ENCODE data around the gene CHAD. TPM values are rescaled to one million over a fixed set of nuclear protein-coding genes. Genes with fewer than 3 reads are reported as not detected.

CHAD gene
- polyA plus RNA-seq, 1 donor from 2014 or later, result not detected

DNA sequence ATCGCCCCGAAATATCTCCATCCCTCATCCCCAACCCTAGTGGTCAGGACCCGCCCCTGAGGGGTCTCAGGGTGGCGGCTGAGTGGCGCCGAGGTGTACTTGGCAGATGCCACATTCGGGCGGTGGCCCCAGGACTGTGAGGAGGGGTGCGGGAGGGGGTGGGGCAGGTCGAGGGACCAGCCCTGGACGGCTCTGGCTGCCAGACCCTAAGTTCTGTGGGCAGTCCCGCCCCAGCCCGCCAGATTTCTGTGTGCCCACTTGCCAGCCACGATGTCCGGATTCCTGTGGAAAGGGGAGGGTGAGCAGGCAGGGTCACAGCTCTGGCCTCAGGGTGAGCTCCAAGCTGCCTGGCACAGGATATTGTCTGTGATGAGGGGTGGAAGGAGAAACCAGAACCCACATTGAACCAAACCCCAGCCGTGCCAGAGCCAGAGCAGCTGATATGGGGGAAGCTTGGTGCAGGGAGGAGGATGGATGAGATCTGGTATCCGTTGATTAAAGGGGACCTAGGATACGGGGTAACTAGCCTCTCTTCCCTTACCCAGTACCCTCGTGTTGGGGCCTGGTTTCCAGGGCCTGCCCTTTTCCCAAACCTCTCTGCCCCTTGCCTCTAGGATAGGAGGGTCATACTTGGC is 1.1 kb upstream of the CHAD start:
- H3K4me2 ChIP-seq (ENCODE audit: low read length), result no peak overlapping the region

DNA sequence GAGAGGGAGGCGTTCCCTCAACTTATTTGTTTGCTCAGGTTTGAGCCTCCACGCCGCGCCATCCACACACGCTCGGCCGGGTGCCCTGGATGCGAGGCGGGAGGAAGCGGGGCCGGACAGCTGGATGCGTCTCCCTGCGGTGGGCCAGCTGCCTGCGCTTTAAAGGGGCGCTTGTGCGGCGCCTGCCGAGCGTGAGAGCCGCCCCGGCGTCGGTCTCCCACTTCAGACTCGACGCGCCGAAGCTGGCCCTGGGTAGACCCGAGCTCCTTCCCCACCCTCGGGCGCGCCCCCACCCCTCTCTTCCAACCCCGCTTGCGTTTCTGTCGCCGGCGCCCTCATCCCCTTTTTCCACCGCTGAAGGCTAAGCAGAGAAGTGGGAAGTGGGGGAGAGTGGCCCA is 527 bp upstream of the CHAD start:
- peaks cover 27% of the 10 kb centered on the region for H3K27me3 ChIP-seq (ENCODE audit: insufficient read depth, low read depth, low read length)

More for the DNA sequence above, 1.1 kb upstream of the CHAD start:
- Histone ChIP-seq H3K79me2 (replicated peaks; ENCODE audit: insufficient read depth, low read length) (no peaks in the 10 kb centered on the region), H3K9ac (ENCODE audit: low read length) (no peak overlapping the region), H3K9me3 (ENCODE audit: low read length) (no peaks in the 10 kb centered on the region), H3K27ac (ENCODE audit: low read length) (no peak overlapping the region), H3K27me3 (ENCODE audit: insufficient read depth, low read depth, low read length) (peaks cover 27% of the 10 kb centered on the region), H3K36me3 (ENCODE audit: insufficient read depth, low read length) (no peaks in the 10 kb centered on the region), H3K4me3 (ENCODE audit: low read length) (no peak overlapping the region), H3F3A (ENCODE audit: insufficient read depth, low read length, poor library complexity, severe bottlenecking) (no peaks in the 10 kb centered on the region), H2AFZ (ENCODE audit: low read depth, low read length) (no peak overlapping the region), H3K9me2 (ENCODE audit: insufficient read depth, low read length) (no peaks in the 10 kb centered on the region), H4K20me1 (ENCODE audit: insufficient read depth) (no peaks in the 10 kb centered on the region)
- no peak for TF ChIP-seq RAD21 (conservative IDR thresholded peaks at IDR 0.05)
- TF ChIP-seq TAF1 (IDR thresholded peaks at IDR 0.05; ENCODE audit: low read depth), result no peak
- no peak for TF ChIP-seq SMC3 (conservative IDR thresholded peaks at IDR 0.05; ENCODE audit: poor library complexity)
- TF ChIP-seq EP300 (conservative IDR thresholded peaks at IDR 0.05; ENCODE audit: poor library complexity, severe bottlenecking), result no peak
- TF ChIP-seq POLR2AphosphoS5 (IDR thresholded peaks at IDR 0.05), result no peak
- no peak for TF ChIP-seq MXI1 (conservative IDR thresholded peaks at IDR 0.05; ENCODE audit: poor library complexity, severe bottlenecking)
- TF ChIP-seq, protein P1, sequence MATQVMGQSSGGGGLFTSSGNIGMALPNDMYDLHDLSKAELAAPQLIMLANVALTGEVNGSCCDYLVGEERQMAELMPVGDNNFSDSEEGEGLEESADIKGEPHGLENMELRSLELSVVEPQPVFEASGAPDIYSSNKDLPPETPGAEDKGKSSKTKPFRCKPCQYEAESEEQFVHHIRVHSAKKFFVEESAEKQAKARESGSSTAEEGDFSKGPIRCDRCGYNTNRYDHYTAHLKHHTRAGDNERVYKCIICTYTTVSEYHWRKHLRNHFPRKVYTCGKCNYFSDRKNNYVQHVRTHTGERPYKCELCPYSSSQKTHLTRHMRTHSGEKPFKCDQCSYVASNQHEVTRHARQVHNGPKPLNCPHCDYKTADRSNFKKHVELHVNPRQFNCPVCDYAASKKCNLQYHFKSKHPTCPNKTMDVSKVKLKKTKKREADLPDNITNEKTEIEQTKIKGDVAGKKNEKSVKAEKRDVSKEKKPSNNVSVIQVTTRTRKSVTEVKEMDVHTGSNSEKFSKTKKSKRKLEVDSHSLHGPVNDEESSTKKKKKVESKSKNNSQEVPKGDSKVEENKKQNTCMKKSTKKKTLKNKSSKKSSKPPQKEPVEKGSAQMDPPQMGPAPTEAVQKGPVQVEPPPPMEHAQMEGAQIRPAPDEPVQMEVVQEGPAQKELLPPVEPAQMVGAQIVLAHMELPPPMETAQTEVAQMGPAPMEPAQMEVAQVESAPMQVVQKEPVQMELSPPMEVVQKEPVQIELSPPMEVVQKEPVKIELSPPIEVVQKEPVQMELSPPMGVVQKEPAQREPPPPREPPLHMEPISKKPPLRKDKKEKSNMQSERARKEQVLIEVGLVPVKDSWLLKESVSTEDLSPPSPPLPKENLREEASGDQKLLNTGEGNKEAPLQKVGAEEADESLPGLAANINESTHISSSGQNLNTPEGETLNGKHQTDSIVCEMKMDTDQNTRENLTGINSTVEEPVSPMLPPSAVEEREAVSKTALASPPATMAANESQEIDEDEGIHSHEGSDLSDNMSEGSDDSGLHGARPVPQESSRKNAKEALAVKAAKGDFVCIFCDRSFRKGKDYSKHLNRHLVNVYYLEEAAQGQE (IDR thresholded peaks at IDR 0.05; ENCODE audit: borderline replicate concordance), result no peak
- no peak for TF ChIP-seq EZH2 (IDR thresholded peaks at IDR 0.05; ENCODE audit: borderline replicate concordance, insufficient read depth, low read length, poor library complexity, severe bottlenecking)

More for the DNA sequence above, 527 bp upstream of the CHAD start:
- H2AFZ ChIP-seq (ENCODE audit: low read depth, low read length), result no peak overlapping the region
- H3K4me3 ChIP-seq (ENCODE audit: low read length), result peak overlapping the region; percentile 28
- H3K9me3 ChIP-seq (ENCODE audit: low read length), result no peaks in the 10 kb centered on the region
- no peaks in the 10 kb centered on the region for H3K9me2 ChIP-seq (ENCODE audit: insufficient read depth, low read length)
- no peaks in the 10 kb centered on the region for H4K20me1 ChIP-seq (ENCODE audit: insufficient read depth)
- no peak overlapping the region for H3K9ac ChIP-seq (ENCODE audit: low read length)
- H3K36me3 ChIP-seq (ENCODE audit: insufficient read depth, low read length), result no peaks in the 10 kb centered on the region
- H3K79me2 ChIP-seq (replicated peaks; ENCODE audit: insufficient read depth, low read length), result no peaks in the 10 kb centered on the region
- no peak overlapping the region for H3K27ac ChIP-seq (ENCODE audit: low read length)
- TF ChIP-seq POLR2AphosphoS5 (IDR thresholded peaks at IDR 0.05) (no peak), EP300 (conservative IDR thresholded peaks at IDR 0.05; ENCODE audit: poor library complexity, severe bottlenecking) (no peak), TAF1 (IDR thresholded peaks at IDR 0.05; ENCODE audit: low read depth) (no peak)
- TF ChIP-seq, protein P2, sequence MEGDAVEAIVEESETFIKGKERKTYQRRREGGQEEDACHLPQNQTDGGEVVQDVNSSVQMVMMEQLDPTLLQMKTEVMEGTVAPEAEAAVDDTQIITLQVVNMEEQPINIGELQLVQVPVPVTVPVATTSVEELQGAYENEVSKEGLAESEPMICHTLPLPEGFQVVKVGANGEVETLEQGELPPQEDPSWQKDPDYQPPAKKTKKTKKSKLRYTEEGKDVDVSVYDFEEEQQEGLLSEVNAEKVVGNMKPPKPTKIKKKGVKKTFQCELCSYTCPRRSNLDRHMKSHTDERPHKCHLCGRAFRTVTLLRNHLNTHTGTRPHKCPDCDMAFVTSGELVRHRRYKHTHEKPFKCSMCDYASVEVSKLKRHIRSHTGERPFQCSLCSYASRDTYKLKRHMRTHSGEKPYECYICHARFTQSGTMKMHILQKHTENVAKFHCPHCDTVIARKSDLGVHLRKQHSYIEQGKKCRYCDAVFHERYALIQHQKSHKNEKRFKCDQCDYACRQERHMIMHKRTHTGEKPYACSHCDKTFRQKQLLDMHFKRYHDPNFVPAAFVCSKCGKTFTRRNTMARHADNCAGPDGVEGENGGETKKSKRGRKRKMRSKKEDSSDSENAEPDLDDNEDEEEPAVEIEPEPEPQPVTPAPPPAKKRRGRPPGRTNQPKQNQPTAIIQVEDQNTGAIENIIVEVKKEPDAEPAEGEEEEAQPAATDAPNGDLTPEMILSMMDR (IDR thresholded peaks at IDR 0.05; ENCODE audit: poor library complexity, severe bottlenecking), result no peak
- TF ChIP-seq, protein P1 (IDR thresholded peaks at IDR 0.05; ENCODE audit: borderline replicate concordance), result no peak
- no peak overlapping the region for H3K4me2 ChIP-seq (ENCODE audit: low read length)
- no peaks in the 10 kb centered on the region for H3F3A ChIP-seq (ENCODE audit: insufficient read depth, low read length, poor library complexity, severe bottlenecking)

Measured in neural cell (in vitro differentiated cells).